ENCODE results near the gene NDUFB11.

GRCh38 chrX:47172971-47173792 lies 28.7 kb upstream of the NDUFB11 start:
- TF ChIP-seq, protein P1, sequence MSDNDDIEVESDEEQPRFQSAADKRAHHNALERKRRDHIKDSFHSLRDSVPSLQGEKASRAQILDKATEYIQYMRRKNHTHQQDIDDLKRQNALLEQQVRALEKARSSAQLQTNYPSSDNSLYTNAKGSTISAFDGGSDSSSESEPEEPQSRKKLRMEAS (IDR thresholded peaks at IDR 0.05): no peak
- TF ChIP-seq RAD21 (IDR thresholded peaks at IDR 0.05; ENCODE audit: low read depth): no peak
- no peak for TF ChIP-seq REST (IDR thresholded peaks at IDR 0.05; ENCODE audit: low read depth)
- no peak for TF ChIP-seq FOXM1 (IDR thresholded peaks at IDR 0.05; ENCODE audit: borderline replicate concordance, low read depth)
- TF ChIP-seq TCF12 (IDR thresholded peaks at IDR 0.05; ENCODE audit: low read depth): no peak
- TF ChIP-seq EP300 (IDR thresholded peaks at IDR 0.05; ENCODE audit: borderline replicate concordance): no peak

All from Ishikawa (cell line).